NCI-H1048 (cell line): ENCODE results near the gene IGFBP1.
"Not testable (repeated sequence)": the region's sequence is repeated elsewhere in the genome, so short reads cannot be mapped to it uniquely, and the experiment has no call there.

ENCODE experiments used
- DNase-seq: peaks from one replicate; lab custom pipeline; 2025; lab: John Stamatoyannopoulos, UW

IGFBP1 gene

GRCh38 chr7:45938626-45939302 is 50.5 kb downstream of the IGFBP1 start:
- DNase-seq: no peak

GRCh38 chr7:45939574-45939973 is 51.3 kb downstream of the IGFBP1 start:
- DNase-seq: no peak

GRCh38 chr7:45940237-45940781 is 52.0 kb downstream of the IGFBP1 start:
- DNase-seq: not testable (repeated sequence)

GRCh38 chr7:45940939-45941338 is 52.7 kb downstream of the IGFBP1 start:
- no peak for DNase-seq
